ENCODE data around the gene ZBTB7C.

DNA sequence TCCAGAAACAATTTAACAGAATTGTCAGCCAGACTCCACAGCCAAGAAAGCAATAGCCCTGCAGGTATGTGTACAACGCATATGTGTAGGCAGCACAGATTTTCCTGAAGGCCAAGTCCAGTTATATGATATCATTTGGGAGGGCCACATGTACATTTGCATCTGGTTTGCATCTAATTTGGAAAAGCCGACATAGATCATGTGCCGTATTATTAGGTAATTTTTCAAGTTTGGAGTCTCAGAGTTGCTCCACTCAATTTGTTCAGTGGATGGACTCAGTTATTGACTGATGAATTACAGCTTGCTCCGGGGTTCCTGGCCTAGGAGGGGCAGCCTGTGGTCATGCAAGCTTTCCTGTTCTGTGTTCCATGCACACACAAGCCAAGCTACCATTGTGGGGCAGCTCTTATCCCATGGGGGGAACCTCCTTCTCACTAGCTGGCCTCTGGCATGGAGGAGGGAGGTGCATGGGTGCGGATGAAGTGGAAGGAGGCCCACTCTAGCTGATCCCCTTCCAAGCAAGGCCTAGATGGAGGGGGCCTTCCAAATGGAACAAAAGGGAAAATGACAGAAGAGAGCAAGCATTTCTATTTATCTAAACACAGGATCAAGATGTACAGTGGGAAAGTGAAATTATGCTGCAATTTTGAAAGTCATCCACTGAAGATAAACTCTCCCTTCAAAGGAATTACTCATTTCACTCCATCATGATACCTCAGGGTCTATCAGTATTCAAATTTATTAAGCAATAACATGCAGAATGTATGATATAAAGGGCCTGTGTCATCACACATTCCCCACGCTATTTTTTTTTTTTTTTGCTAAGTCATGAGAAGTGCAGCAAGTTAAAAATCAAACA, 276.2 kb downstream of the ZBTB7C start:
- TF ChIP-seq POLR2A (IDR thresholded peaks at IDR 0.05; ENCODE audit: low read length) = no peak
- TF ChIP-seq, protein P1, sequence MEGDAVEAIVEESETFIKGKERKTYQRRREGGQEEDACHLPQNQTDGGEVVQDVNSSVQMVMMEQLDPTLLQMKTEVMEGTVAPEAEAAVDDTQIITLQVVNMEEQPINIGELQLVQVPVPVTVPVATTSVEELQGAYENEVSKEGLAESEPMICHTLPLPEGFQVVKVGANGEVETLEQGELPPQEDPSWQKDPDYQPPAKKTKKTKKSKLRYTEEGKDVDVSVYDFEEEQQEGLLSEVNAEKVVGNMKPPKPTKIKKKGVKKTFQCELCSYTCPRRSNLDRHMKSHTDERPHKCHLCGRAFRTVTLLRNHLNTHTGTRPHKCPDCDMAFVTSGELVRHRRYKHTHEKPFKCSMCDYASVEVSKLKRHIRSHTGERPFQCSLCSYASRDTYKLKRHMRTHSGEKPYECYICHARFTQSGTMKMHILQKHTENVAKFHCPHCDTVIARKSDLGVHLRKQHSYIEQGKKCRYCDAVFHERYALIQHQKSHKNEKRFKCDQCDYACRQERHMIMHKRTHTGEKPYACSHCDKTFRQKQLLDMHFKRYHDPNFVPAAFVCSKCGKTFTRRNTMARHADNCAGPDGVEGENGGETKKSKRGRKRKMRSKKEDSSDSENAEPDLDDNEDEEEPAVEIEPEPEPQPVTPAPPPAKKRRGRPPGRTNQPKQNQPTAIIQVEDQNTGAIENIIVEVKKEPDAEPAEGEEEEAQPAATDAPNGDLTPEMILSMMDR (IDR thresholded peaks at IDR 0.05) = no peak
- no peak for TF ChIP-seq CEBPB (IDR thresholded peaks at IDR 0.05)
- TF ChIP-seq ESRRA (IDR thresholded peaks at IDR 0.05; ENCODE audit: borderline replicate concordance, low read length) = no peak
- no peak for TF ChIP-seq SMC3 (IDR thresholded peaks at IDR 0.05)
- TF ChIP-seq, protein P2, sequence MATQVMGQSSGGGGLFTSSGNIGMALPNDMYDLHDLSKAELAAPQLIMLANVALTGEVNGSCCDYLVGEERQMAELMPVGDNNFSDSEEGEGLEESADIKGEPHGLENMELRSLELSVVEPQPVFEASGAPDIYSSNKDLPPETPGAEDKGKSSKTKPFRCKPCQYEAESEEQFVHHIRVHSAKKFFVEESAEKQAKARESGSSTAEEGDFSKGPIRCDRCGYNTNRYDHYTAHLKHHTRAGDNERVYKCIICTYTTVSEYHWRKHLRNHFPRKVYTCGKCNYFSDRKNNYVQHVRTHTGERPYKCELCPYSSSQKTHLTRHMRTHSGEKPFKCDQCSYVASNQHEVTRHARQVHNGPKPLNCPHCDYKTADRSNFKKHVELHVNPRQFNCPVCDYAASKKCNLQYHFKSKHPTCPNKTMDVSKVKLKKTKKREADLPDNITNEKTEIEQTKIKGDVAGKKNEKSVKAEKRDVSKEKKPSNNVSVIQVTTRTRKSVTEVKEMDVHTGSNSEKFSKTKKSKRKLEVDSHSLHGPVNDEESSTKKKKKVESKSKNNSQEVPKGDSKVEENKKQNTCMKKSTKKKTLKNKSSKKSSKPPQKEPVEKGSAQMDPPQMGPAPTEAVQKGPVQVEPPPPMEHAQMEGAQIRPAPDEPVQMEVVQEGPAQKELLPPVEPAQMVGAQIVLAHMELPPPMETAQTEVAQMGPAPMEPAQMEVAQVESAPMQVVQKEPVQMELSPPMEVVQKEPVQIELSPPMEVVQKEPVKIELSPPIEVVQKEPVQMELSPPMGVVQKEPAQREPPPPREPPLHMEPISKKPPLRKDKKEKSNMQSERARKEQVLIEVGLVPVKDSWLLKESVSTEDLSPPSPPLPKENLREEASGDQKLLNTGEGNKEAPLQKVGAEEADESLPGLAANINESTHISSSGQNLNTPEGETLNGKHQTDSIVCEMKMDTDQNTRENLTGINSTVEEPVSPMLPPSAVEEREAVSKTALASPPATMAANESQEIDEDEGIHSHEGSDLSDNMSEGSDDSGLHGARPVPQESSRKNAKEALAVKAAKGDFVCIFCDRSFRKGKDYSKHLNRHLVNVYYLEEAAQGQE (IDR thresholded peaks at IDR 0.05) = no peak
- TF ChIP-seq PHF8 (IDR thresholded peaks at IDR 0.05; ENCODE audit: borderline replicate concordance, low read depth) = no peak
- TF ChIP-seq NFE2L2 (conservative IDR thresholded peaks at IDR 0.05; ENCODE audit: low read length) = no peak
- TF ChIP-seq HDAC2 (IDR thresholded peaks at IDR 0.05) = no peak
- TF ChIP-seq MYC (IDR thresholded peaks at IDR 0.05; ENCODE audit: borderline replicate concordance, low read length) = no peak

All from A549 (cell line).